ENCODE results near the gene LARGE1.
"Not testable (repeated sequence)": the region's sequence is repeated elsewhere in the genome, so short reads cannot be mapped to it uniquely, and the experiment has no call there.

LARGE1 gene

GRCh38 chr22:33883961-33884808 lies 36.1 kb downstream of the LARGE1 start:
- DNase-seq = no peak

- no peak for DNase-seq
Measured at GRCh38 chr22:33883561-33883960, 36.7 kb downstream of the LARGE1 start.

GRCh38 chr22:33882991-33883390 lies 37.3 kb downstream of the LARGE1 start:
- DNase-seq = no peak

- no peak for DNase-seq
Measured at GRCh38 chr22:33880986-33881385, 39.3 kb downstream of the LARGE1 start.

GRCh38 chr22:33879796-33880195 lies 40.5 kb downstream of the LARGE1 start:
- no peak for DNase-seq

GRCh38 chr22:33875316-33875715 lies 45.0 kb downstream of the LARGE1 start:
- DNase-seq = no peak

- DNase-seq = no peak
Measured at GRCh38 chr22:33874206-33874605, 46.1 kb downstream of the LARGE1 start.

- no peak for DNase-seq
Measured at GRCh38 chr22:33873666-33874065, 46.6 kb downstream of the LARGE1 start.

- DNase-seq = no peak
Measured at GRCh38 chr22:33873186-33873585, 47.1 kb downstream of the LARGE1 start.

GRCh38 chr22:33871935-33872334 lies 48.3 kb downstream of the LARGE1 start:
- no peak for DNase-seq

- DNase-seq = no peak
Measured at GRCh38 chr22:33869946-33870345, 50.3 kb downstream of the LARGE1 start.

- no peak for DNase-seq
Measured at GRCh38 chr22:33867971-33868370, 52.3 kb downstream of the LARGE1 start.

- no peak for DNase-seq
Measured at GRCh38 chr22:33867118-33867866, 53.0 kb downstream of the LARGE1 start.

- DNase-seq = no peak
Measured at GRCh38 chr22:33866511-33866910, 53.8 kb downstream of the LARGE1 start.

- DNase-seq = no peak
Measured at GRCh38 chr22:33865996-33866395, 54.3 kb downstream of the LARGE1 start.

GRCh38 chr22:33865248-33865647 lies 55.0 kb downstream of the LARGE1 start:
- DNase-seq = no peak

GRCh38 chr22:33864723-33865130 lies 55.5 kb downstream of the LARGE1 start:
- no peak for DNase-seq

GRCh38 chr22:33861216-33861875 lies 58.9 kb downstream of the LARGE1 start:
- no peak for DNase-seq

GRCh38 chr22:33860386-33860785 lies 59.9 kb downstream of the LARGE1 start:
- no peak for DNase-seq

GRCh38 chr22:33859311-33859710 lies 61.0 kb downstream of the LARGE1 start:
- DNase-seq = no peak

GRCh38 chr22:33858653-33859052 lies 61.6 kb downstream of the LARGE1 start:
- DNase-seq = not testable (repeated sequence)

GRCh38 chr22:33857767-33858166 lies 62.5 kb downstream of the LARGE1 start:
- not testable (repeated sequence) for DNase-seq

- DNase-seq = no peak
Measured at GRCh38 chr22:33854724-33855123, 65.6 kb downstream of the LARGE1 start.

All from NCI-H446 treated with DMSO at 0.1 percent for 48 hours (cell line).